Heart left ventricle (tissue), 16 donors: ENCODE results near the gene SELENOV. TPM values are rescaled to one million over a fixed set of nuclear protein-coding genes. Genes with fewer than 3 reads are reported as not detected.

ENCODE experiments used
- ATAC-seq, 4 donors: fragments of 200-7000 bp; cut with Tn5 transposase; one replicate each; pipeline ENCODE4 v1.9.1; 2020 to 2022; ENCODE audit warnings: moderate library complexity in 4 of 4, mild to moderate bottlenecking in 3 of 4, moderate number of reproducible peaks in 1 of 4
- DNase-seq, 5 donors: peaks; one replicate each; pipeline ENCODE4 v3.0.0-alpha.2; 2020
- H3K27ac ChIP-seq, 12 donors: fragments of 200-600 bp; sonication (generic) in 4 of 12; one replicate each; pipeline versions ENCODE4 v1.5.0 to v1.8.0; 2016 to 2022; ENCODE audit warnings: mild to moderate bottlenecking in 2 of 12
- H3K27me3 ChIP-seq, 9 donors: fragments of 200-600 bp; sonication (generic) in 2 of 9; one replicate each; pipeline versions ENCODE4 v1.5.1 to v1.8.0; 2016 to 2022; ENCODE audit warnings: mild to moderate bottlenecking in 3 of 9
- H3K36me3 ChIP-seq, 9 donors: fragments of 200-600 bp; sonication (generic) in 2 of 9; one replicate each; pipeline versions ENCODE4 v1.5.0 to v1.8.0; 2018 to 2022; ENCODE audit warnings: mild to moderate bottlenecking in 2 of 9
- H3K4me1 ChIP-seq, 12 donors: fragments of 200-600 bp; sonication (generic) in 4 of 12; one replicate each; pipeline versions ENCODE4 v1.5.0 to v1.8.0; 2016 to 2022; ENCODE audit warnings: mild to moderate bottlenecking in 3 of 12
- H3K4me3 ChIP-seq, 12 donors: fragments of 200-600 bp; sonication (generic) in 4 of 12; one replicate each; pipeline versions ENCODE4 v1.5.0 to v1.8.0; 2017 to 2022; ENCODE audit warnings: mild to moderate bottlenecking in 9 of 12, moderate library complexity in 4 of 12
- H3K9me3 ChIP-seq, 12 donors: fragments of 200-600 bp; sonication (generic) in 4 of 12; one replicate each; pipeline versions ENCODE4 v1.5.0 to v1.8.0; 2016 to 2022; ENCODE audit warnings: mild to moderate bottlenecking in 1 of 12
- CTCF ChIP-seq, 12 donors: fragments of 200-600 bp; sonication (generic) in 4 of 12; IDR thresholded peaks; one replicate each; pipeline versions ENCODE4 v1.5.0 to v1.8.0; 2018 to 2022; ENCODE audit warnings: antibody characterized with exemption in 12 of 12, mild to moderate bottlenecking in 5 of 12
- POLR2A ChIP-seq, 2 donors: fragments of 450-650 bp; IDR thresholded peaks; one replicate each; pipeline ENCODE4 v1.6.1; 2017; ENCODE audit warnings: antibody characterized with exemption in 2 of 2, mild to moderate bottlenecking in 2 of 2, moderate library complexity in 2 of 2
- WGBS, 4 donors: extraction: QIAGEN DNeasy Blood & Tissue Kit in 2 of 4; methylation state at CpG; one replicate each; pipeline versions ENCODE4 v1.1.5 to v1.1.7; 2013 to 2018; 5-methylcytosine and 5-hydroxymethylcytosine counted together
- intact Hi-C, 10 donors: fragments of 100-400 bp; cut with DNase I; formaldehyde crosslinking; loops; one replicate each; pipeline versions ENCODE4 v1.11.1 to v1.14.2; 2022
- polyA plus RNA-seq, 2 donors: library from polyadenylated mRNA; stranded (reverse); fragments of 200-250 nt; gene quantifications; one replicate each; pipeline ENCODE4 v1.2.3, GENCODE V29; 2013
- total RNA-seq, 9 donors: library from RNA; depleted of rRNA in 2 of 9; stranded (reverse); fragments of >200 nt in 2 of 9; fragmentation: NEBNext Ultra II Directional in 3 of 9; extraction: Animal tissue kit (Norgen Biotek cat#: 25700) in 3 of 9; gene quantifications; one replicate each; pipeline versions ENCODE4 v1.1.0 to v1.2.4, GENCODE V29; 2016 to 2023
- donor health status: ischemic (EF 13 %, LVEDD 7.1; RV severe dilation, severe dysfunction).
- donor health status: healthy with polysubstance abuse.
- donor health status: DM: no; HTN: yes; CAD: no.
- donor health status: DM: no; HTN: no; CAD: no.
- donor health status: ischemic (EF 25% LVEDD 6.9; RV normal size, moderate dysfunction).
- donor health status: ischemic (EF 25% LVEDD 5.7; RV mildly dilated, moderate dysfunction).
- donor health status: healthy.
- donor health status: DM: yes; HTN: yes; CAD: no.
- donor health status: ischemic (EF 35%, LVEDD 5.7; RV mildly dilated, moderate dysfunction).
- donor health status: nonischemic (EF 11% LVEDD 7.7; RV severe dilation, severe dysfunction).
- donor health status: DM: yes; HTN: yes; CAD: no.
- donor health status: PGD.
- donor health status: ischemic (EF 29% LVEDD 5.4; RV normal size, mild dysfunction).
- donor health status: nonischemic (EF 23%, LVEDD 6.1; RV moderate dilation, normal function).

The SELENOV gene
- total and polyA plus RNA-seq, 11 donors: not detected

GRCh38 chr19:39494661-39495060 is 20.3 kb upstream of the SELENOV start:
- no peaks in the 10 kb centered on the region for H3K9me3 ChIP-seq
- 74 to 82% (median 78%) methylated on average over 5 of the region's 5 CpGs for WGBS, 4 donors
- no peak for TF ChIP-seq CTCF (IDR thresholded peaks at IDR 0.05)
- TF ChIP-seq POLR2A (IDR thresholded peaks at IDR 0.05): no peak
- DNase-seq (no peak), ATAC-seq (no peak)
- peaks cover 17 to 40% (median 29%) of the 10 kb centered on the region in 9 donors for H3K27me3 ChIP-seq
- H3K4me1 ChIP-seq: peaks cover 0 to 20% (median 12%) of the 10 kb centered on the region in 12 donors
- H3K36me3 ChIP-seq: peaks cover 0 to 26% (median 23%) of the 10 kb centered on the region in 9 donors
- H3K27ac ChIP-seq: no peak overlapping the region
- no peak overlapping the region for H3K4me3 ChIP-seq
- intact Hi-C loops: loop anchor here in 1 of 10 donors (5.0 kb wide), 1 partner anchor 38 kb away; the partner anchor contains the start of gene EID2B

GRCh38 chr19:39496063-39496462 is 18.9 kb upstream of the SELENOV start:
- peaks cover 0 to 12% (median 9%) of the 10 kb centered on the region in 9 donors for H3K36me3 ChIP-seq
- no peak overlapping the region for H3K27ac ChIP-seq
- no peaks in the 10 kb centered on the region for H3K9me3 ChIP-seq
- TF ChIP-seq POLR2A (IDR thresholded peaks at IDR 0.05) (no peak), CTCF (IDR thresholded peaks at IDR 0.05) (no peak)
- WGBS, 4 donors: 83 to 88% (median 84%) methylated on average over 5 of the region's 5 CpGs
- intact Hi-C loops: loop anchor here in 1 of 10 donors (5.0 kb wide), 1 partner anchor 36 kb away; the partner anchor contains the start of gene EID2B
- no peak overlapping the region for H3K4me3 ChIP-seq
- ATAC-seq: no peak
- peaks cover 25 to 53% (median 41%) of the 10 kb centered on the region in 9 donors for H3K27me3 ChIP-seq
- H3K4me1 ChIP-seq: peaks cover 0 to 20% (median 12%) of the 10 kb centered on the region in 12 donors
- DNase-seq: no peak

GRCh38 chr19:39497701-39497995 is 17.3 kb upstream of the SELENOV start:
- intact Hi-C loops: loop anchor here in 1 of 10 donors (5.0 kb wide), 1 partner anchor 35 kb away; the partner anchor contains the start of gene EID2B
- Histone ChIP-seq H3K4me3 (peak overlapping the region in 4 of 12 donors; percentile 8 to 16 (median 12)), H3K27me3 (peaks cover 26 to 68% (median 46%) of the 10 kb centered on the region in 9 donors), H3K36me3 (no peaks in the 10 kb centered on the region), H3K4me1 (peaks cover 0 to 21% (median 12%) of the 10 kb centered on the region in 12 donors), H3K9me3 (no peaks in the 10 kb centered on the region), H3K27ac (no peak overlapping the region)
- WGBS, 4 donors: 0 to 2% (median 0%) methylated on average over 3 to 7 of the region's 7 CpGs
- DNase-seq (no peak), ATAC-seq (no peak)
- no peak for TF ChIP-seq POLR2A (IDR thresholded peaks at IDR 0.05)
- peak in 1 of 12 donors; percentile 18 for TF ChIP-seq CTCF (IDR thresholded peaks at IDR 0.05)

- peak in 3 of 4 donors; percentile 29 to 69 (median 41) for ATAC-seq
- 1 to 2% (median 1%) methylated on average over 25 to 40 of the region's 40 CpGs for WGBS, 4 donors
- TF ChIP-seq POLR2A (IDR thresholded peaks at IDR 0.05) (no peak), CTCF (IDR thresholded peaks at IDR 0.05) (peak in 9 of 12 donors; percentile 17 to 49 (median 35))
- intact Hi-C loops: loop anchor here in 1 of 10 donors (5.0 kb wide), 1 partner anchor 34 kb away; the partner anchor contains the start of gene EID2B
- Histone ChIP-seq H3K27ac (no peak overlapping the region), H3K36me3 (no peaks in the 10 kb centered on the region), H3K27me3 (peaks cover 30 to 68% (median 52%) of the 10 kb centered on the region in 9 donors), H3K4me3 (peak overlapping the region in 4 of 12 donors; percentile 8 to 16 (median 12)), H3K9me3 (no peaks in the 10 kb centered on the region), H3K4me1 (peaks cover 3 to 27% (median 15%) of the 10 kb centered on the region in 12 donors)
- no peak for DNase-seq
Observed at GRCh38 chr19:39497996-39498797, 16.7 kb upstream of the SELENOV start.
